GM19328 (cell line): ENCODE data around the gene MEGF8.
A peak's percentile ranks its signal among the peaks of the same experiment; 100 is the strongest.

Experiments used
- ATAC-seq: cut with Tn5 transposase; IDR thresholded peaks from one replicate; pipeline ENCODE4 v1.9.1; 2021; ENCODE audit warnings: mild to moderate bottlenecking, moderate library complexity; ENCODE audit not compliant: unreplicated experiment

Gene MEGF8

GRCh38 chr19:42407085-42407815 lies 81.8 kb downstream of the MEGF8 start:
- no peak for ATAC-seq

DNA sequence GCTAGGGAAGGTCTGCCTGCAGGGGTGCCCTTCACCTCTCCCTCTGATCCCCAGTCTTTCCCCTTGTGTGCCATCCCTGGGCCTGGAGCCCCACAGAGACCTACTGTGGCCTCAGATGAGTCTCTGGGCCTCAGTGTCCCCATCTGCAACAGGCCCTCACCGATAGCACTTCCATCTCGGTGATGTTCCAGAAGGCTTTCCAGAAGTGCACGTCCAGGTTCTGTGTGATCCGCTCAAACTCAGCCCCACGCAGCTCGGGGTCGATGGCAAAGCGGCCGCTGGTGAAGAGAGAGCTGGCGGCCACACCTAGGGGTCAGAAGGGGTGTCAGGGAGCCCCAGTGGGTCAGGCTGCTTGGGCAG lies 82.4 kb downstream of the MEGF8 start:
- ATAC-seq: no peak

DNA sequence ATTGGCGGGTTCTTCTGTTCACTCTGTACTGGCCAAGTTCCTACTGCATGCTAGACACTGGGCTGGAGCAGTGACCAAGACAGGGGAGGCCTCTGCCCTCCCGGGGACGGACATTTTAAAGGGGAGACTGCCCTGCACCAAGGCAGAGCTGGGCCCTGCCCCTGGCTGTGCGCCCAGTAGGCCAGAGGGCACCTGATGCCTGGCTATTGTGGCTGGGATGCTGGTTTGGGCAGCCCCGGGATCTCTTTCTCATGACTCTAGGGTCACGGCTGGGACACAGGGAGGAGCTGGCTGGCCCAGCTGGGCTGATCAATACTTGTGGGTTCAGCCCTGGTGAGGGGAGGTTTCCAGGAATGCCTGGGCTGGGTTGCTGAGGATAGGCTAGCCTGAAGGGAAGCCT lies 84.0 kb downstream of the MEGF8 start:
- ATAC-seq: no peak

DNA sequence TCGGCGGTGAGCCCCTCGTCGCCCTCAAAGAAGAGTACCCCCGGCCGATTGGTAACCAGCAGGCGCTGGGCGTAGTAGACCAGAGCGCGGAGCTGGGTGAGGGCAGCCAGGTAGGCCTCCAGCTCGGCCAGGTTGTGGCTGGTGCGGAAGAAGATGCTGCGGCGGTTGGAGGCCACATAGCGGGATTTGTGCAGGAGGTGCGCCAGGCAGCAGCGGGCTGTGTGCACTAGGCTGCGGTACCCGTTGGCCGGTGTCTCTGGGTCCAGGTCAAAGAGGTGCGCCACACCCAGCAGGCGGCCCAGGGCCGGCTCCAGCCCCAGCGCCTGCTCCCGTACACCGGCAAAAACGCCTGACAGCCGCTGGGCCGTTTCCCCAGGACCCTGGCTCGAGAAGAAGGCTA lies 84.9 kb downstream of the MEGF8 start:
- ATAC-seq: no peak

GRCh38 chr19:42411581-42412178 lies 86.2 kb downstream of the MEGF8 start:
- no peak for ATAC-seq

- ATAC-seq: no peak
Observed at GRCh38 chr19:42412227-42412626, 86.8 kb downstream of the MEGF8 start.

GRCh38 chr19:42412661-42413076 lies 87.2 kb downstream of the MEGF8 start:
- no peak for ATAC-seq

GRCh38 chr19:42419309-42419708 lies 93.9 kb downstream of the MEGF8 start:
- ATAC-seq: no peak

GRCh38 chr19:42420055-42420544 lies 94.7 kb downstream of the MEGF8 start:
- ATAC-seq: no peak

GRCh38 chr19:42421101-42421500 lies 95.7 kb downstream of the MEGF8 start:
- ATAC-seq: no peak

DNA sequence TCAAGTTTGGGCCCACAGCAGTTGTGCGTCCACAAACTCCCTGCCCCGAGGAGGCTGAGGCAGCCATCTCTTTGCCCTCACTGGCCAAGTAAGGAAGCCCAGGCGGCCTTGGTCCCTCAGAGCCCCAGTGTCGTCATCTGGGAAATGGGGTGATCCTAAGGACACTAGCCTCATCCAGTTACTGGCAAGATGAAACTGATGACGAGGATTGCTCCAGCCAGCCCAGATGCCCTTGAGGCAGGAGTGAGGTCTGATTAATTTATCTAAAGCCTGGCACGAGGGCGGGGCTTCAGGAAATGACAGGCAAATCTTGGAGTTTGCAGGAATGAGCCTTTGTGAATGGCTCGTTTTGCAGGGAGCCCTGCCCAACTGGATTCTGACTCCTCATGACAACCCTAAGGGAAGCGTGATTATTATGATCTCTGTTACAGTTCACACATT lies 96.2 kb downstream of the MEGF8 start:
- no peak for ATAC-seq

GRCh38 chr19:42422092-42422900 lies 96.9 kb downstream of the MEGF8 start:
- ATAC-seq: no peak

GRCh38 chr19:42422901-42423461 lies 97.5 kb downstream of the MEGF8 start:
- peak; percentile 27 for ATAC-seq

DNA sequence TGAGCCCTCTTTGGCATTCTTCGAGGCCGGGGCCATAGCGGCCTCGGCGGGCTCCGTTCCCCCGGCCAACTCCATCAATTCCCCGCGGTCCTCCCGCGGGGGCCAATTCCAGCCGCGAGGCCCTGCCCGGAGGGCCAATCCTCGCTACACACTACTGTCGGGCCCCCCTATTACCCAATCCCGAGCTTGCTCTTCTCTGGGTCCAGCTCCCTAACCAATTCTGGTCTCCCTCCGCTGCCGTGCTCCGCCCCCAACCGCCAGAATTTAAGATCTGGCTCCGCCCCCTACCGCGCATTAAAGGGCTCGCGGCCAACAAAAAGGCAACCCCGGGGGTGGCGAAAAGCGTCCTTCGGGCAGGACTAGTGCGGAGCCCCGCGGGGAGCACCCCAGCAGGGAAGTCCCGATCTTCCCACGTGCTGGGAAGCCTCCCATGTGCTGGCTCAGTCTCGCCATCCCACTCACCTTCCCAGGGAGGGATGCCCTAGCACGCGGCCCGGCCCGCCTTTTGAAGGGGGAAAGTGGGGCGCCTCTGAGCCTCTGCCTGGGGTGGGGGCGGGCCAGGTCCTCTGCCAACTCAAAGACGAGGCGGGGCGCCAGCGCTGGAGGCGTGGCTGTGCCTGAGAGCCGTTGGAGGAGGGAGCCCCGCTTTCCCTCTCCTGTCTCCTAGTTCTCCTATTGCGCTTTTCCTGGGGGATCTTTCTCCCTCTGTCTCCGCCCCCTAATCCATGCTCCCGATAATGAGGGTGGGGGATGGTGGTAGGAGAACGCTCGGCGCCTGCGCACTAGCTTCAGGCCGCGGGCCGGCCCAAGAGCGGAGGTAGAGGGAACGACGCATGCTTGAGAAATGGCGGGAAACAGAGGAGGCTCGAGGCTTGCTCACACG lies 98.3 kb downstream of the MEGF8 start:
- peak; percentile 82 for ATAC-seq

DNA sequence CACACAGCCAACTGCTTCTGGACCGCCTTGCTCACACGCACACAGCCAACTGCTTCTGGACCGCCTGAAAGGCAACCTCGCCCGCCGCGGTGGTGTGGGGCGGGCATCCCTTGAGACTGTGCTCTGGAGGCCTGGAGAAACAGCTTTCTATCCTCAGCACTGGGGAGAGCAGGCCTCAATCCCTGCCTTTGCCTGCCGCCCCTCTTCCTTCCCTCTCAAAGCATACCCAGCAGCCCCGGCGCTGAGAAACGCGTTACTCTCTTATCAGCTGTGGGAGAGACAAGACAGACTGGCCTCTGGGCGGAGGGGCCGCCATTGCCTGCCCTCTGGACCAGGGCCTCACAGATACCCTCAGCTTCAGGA lies 98.9 kb downstream of the MEGF8 start:
- ATAC-seq: no peak

DNA sequence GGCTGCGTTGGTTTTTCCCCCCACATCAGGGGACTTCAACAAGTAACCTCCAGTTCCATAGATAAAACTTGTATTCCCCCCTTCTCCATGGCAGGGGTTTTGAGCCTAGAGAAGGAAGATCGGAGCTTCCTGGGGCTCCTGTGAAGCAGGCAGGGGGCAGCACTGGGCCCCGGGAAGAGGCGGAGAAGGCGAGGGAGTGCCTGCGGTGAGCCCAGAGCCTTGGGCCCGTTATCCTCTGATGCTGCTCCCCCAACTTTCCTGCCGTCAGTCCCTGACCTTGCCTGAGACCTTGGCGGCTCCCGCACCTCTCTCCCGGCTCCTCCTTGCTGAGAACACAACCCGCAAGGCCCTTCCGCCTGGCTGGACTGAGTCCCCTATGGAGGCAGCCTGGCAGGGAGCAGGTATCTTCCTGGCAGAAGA lies 99.3 kb downstream of the MEGF8 start:
- no peak for ATAC-seq

GRCh38 chr19:42426643-42427042 lies 101.2 kb downstream of the MEGF8 start:
- ATAC-seq: no peak

GRCh38 chr19:42427313-42427712 lies 101.9 kb downstream of the MEGF8 start, which contains the start of gene LIPE:
LIPE (minus strand) TSS chr19:42427388; CDS start chr19:42427149, 239 bp downstream.
- no peak for ATAC-seq
